HG03060 (cell line): ENCODE results near the gene ARID1B.
A peak's percentile ranks its signal among the peaks of the same experiment; 100 is the strongest.

ENCODE experiments used
- ATAC-seq: cut with Tn5 transposase; IDR thresholded peaks from one replicate; pipeline ENCODE4 v1.9.1; 2021; ENCODE audit warnings: low read depth, moderate number of reproducible peaks; ENCODE audit not compliant: unreplicated experiment

ARID1B gene

GRCh38 chr6:157089851-157090250, 312.7 kb downstream of the ARID1B start:
- ATAC-seq, result no peak

- no peak for ATAC-seq
Measured at GRCh38 chr6:157090736-157091135, 313.6 kb downstream of the ARID1B start.

GRCh38 chr6:157091243-157091642, 314.1 kb downstream of the ARID1B start:
- ATAC-seq, result no peak

- no peak for ATAC-seq
Measured at GRCh38 chr6:157091856-157092460, 314.8 kb downstream of the ARID1B start.

GRCh38 chr6:157092736-157093135, 315.6 kb downstream of the ARID1B start:
- no peak for ATAC-seq

- ATAC-seq, result no peak
Measured at GRCh38 chr6:157093536-157093935, 316.4 kb downstream of the ARID1B start.

GRCh38 chr6:157094038-157094437, 316.9 kb downstream of the ARID1B start:
- ATAC-seq, result no peak

GRCh38 chr6:157095084-157095483, 317.9 kb downstream of the ARID1B start:
- ATAC-seq, result no peak

GRCh38 chr6:157095569-157095968, 318.4 kb downstream of the ARID1B start:
- no peak for ATAC-seq

- no peak for ATAC-seq
Measured at GRCh38 chr6:157096105-157096504, 318.9 kb downstream of the ARID1B start.

- ATAC-seq, result no peak
Measured at GRCh38 chr6:157096522-157096921, 319.3 kb downstream of the ARID1B start.

- ATAC-seq, result no peak
Measured at GRCh38 chr6:157097255-157097955, 320.2 kb downstream of the ARID1B start.

- no peak for ATAC-seq
Measured at GRCh38 chr6:157098999-157099398, 321.8 kb downstream of the ARID1B start.

- peak; percentile 99 for ATAC-seq
Measured at GRCh38 chr6:157099912-157100593, 322.9 kb downstream of the ARID1B start.

- ATAC-seq, result no peak
Measured at GRCh38 chr6:157101166-157101565, 324.0 kb downstream of the ARID1B start.

- ATAC-seq, result no peak
Measured at GRCh38 chr6:157104803-157105202, 327.6 kb downstream of the ARID1B start.

- ATAC-seq, result no peak
Measured at GRCh38 chr6:157106487-157106886, 329.3 kb downstream of the ARID1B start.

GRCh38 chr6:157107571-157107914, 330.4 kb downstream of the ARID1B start:
- ATAC-seq, result no peak

- ATAC-seq, result no peak
Measured at GRCh38 chr6:157107915-157108651, 330.9 kb downstream of the ARID1B start.

GRCh38 chr6:157108923-157109322, 331.7 kb downstream of the ARID1B start:
- no peak for ATAC-seq

- ATAC-seq, result no peak
Measured at GRCh38 chr6:157110607-157111006, 333.4 kb downstream of the ARID1B start.
